Esophagus muscularis mucosa (tissue), 4 donors: ENCODE measurements around the gene TTC3. TPM values are rescaled to one million over a fixed set of nuclear protein-coding genes. Genes with fewer than 3 reads are reported as not detected.

Source experiments
- DNase-seq: peaks from one replicate; pipeline ENCODE4 v3.0.0-alpha.2; 2017; ENCODE audit errors: extremely low spot score
- H3K27ac ChIP-seq, 4 donors: fragments of 200-600 bp; sonication (generic); replicated peaks in 1 of 4; 1 replicate in 3 of 4; 2 replicates in 1 of 4; pipeline ENCODE4 v1.5.1; 2016 to 2019; ENCODE audit warnings: mild to moderate bottlenecking in 1 of 4
- H3K27me3 ChIP-seq, 4 donors: fragments of 200-600 bp; sonication (generic); one replicate each; pipeline versions ENCODE4 v1.5.1 to v1.6.0; 2016 to 2019
- H3K36me3 ChIP-seq, 4 donors: fragments of 200-600 bp; sonication (generic); one replicate each; pipeline ENCODE4 v1.5.1; 2016 to 2019
- H3K4me1 ChIP-seq, 4 donors: fragments of 200-600 bp; sonication (generic); one replicate each; pipeline ENCODE4 v1.5.1; 2016 to 2019
- H3K4me3 ChIP-seq, 4 donors: fragments of 200-600 bp; sonication (generic); 1 replicate in 2 of 4; 2 replicates in 2 of 4; pipeline ENCODE4 v1.5.1; 2016 to 2019; ENCODE audit warnings: mild to moderate bottlenecking in 4 of 4, moderate library complexity in 1 of 4
- H3K9me3 ChIP-seq, 4 donors: fragments of 200-600 bp; sonication (generic); 1 replicate in 3 of 4; 2 replicates in 1 of 4; pipeline ENCODE4 v1.5.1; 2016 to 2019
- CTCF ChIP-seq, 3 experiments: fragments of 200-600 bp in 2 of 3; fragments of 450-650 bp in 1 of 3; sonication (generic) in 2 of 3; IDR thresholded peaks; one replicate each; pipeline ENCODE4 v1.5.1; 2017 to 2019; ENCODE audit warnings: antibody characterized with exemption in 3 of 3, mild to moderate bottlenecking in 2 of 3, moderate library complexity in 1 of 3
- EP300 ChIP-seq: sonication (generic); formaldehyde crosslinking; IDR thresholded peaks from one replicate; pipeline ENCODE4 v1.6.1; 2017; ENCODE audit warnings: antibody characterized with exemption
- POLR2A ChIP-seq: fragments of 450-650 bp; IDR thresholded peaks from one replicate; pipeline ENCODE4 v1.6.1; 2017; ENCODE audit warnings: antibody characterized with exemption, moderate library complexity, mild to moderate bottlenecking, low read depth
- POLR2AphosphoS5 ChIP-seq, 2 donors: sonication (generic); formaldehyde crosslinking; IDR thresholded peaks; one replicate each; pipeline ENCODE4 v1.6.1; 2017; ENCODE audit warnings: antibody characterized with exemption in 2 of 2
- WGBS: methylation state at CpG from one replicate; pipeline ENCODE4 v1.1.5; 2018; 5-methylcytosine and 5-hydroxymethylcytosine counted together
- intact Hi-C: fragments of 100-400 bp; cut with DNase I; formaldehyde crosslinking; loops from one replicate; pipeline ENCODE4 v1.15.1; 2023
- total RNA-seq, 4 donors: library from RNA; depleted of rRNA; stranded (reverse); fragments of >200 nt; gene quantifications; one replicate each; pipeline versions ENCODE4 v1.1.0 to v1.2.1, GENCODE V29; 2016

The TTC3 gene
- total RNA-seq, 4 donors from 2014 or later, result 86.0 to 162 (median 104) TPM

- Histone ChIP-seq H3K4me3 (no peak overlapping the region), H3K4me1 (no peaks in the 10 kb centered on the region), H3K36me3 (peaks cover 44 to 96% (median 79%) of the 10 kb centered on the region in 4 donors), H3K9me3 (no peaks in the 10 kb centered on the region), H3K27me3 (no peaks in the 10 kb centered on the region), H3K27ac (no peak overlapping the region)
- TF ChIP-seq POLR2A (no peak), POLR2AphosphoS5 (IDR thresholded peaks at IDR 0.05) (no peak), EP300 (no peak), CTCF (IDR thresholded peaks at IDR 0.05) (no peak)
- DNase-seq, result peak; percentile 64
- WGBS, result 89% methylated on average over 19 of the region's 19 CpGs
- intact Hi-C loops, result no loop called here
Measured at GRCh38 chr21:37232274-37233018, 159.4 kb downstream of the TTC3 start.

- Histone ChIP-seq H3K27ac (no peak overlapping the region), H3K4me1 (no peaks in the 10 kb centered on the region), H3K4me3 (no peak overlapping the region), H3K27me3 (no peaks in the 10 kb centered on the region), H3K9me3 (no peaks in the 10 kb centered on the region), H3K36me3 (peaks cover 37 to 96% (median 77%) of the 10 kb centered on the region in 4 donors)
- TF ChIP-seq POLR2A (no peak), POLR2AphosphoS5 (IDR thresholded peaks at IDR 0.05) (no peak), CTCF (IDR thresholded peaks at IDR 0.05) (no peak), EP300 (no peak)
- DNase-seq, result peak; percentile 42
- 90% methylated on average over 9 of the region's 9 CpGs for WGBS
- intact Hi-C loops, result no loop called here
Measured at GRCh38 chr21:37233551-37234146, 160.6 kb downstream of the TTC3 start.

- H3K36me3 ChIP-seq, result peaks cover 24 to 87% (median 60%) of the 10 kb centered on the region in 4 donors
- H3K4me3 ChIP-seq, result no peak overlapping the region
- intact Hi-C loops, result no loop called here
Measured at GRCh38 chr21:37237346-37237745, 164.3 kb downstream of the TTC3 start.

GRCh38 chr21:37237764-37238163 lies 164.7 kb downstream of the TTC3 start:
- TF ChIP-seq EP300, result no peak
- no peak for TF ChIP-seq POLR2A
- no peak for TF ChIP-seq CTCF (IDR thresholded peaks at IDR 0.05)
- no peak for TF ChIP-seq POLR2AphosphoS5 (IDR thresholded peaks at IDR 0.05)
- Histone ChIP-seq H3K27ac (no peak overlapping the region), H3K9me3 (no peaks in the 10 kb centered on the region), H3K4me3 (no peak overlapping the region), H3K36me3 (peaks cover 22 to 82% (median 56%) of the 10 kb centered on the region in 4 donors), H3K27me3 (no peaks in the 10 kb centered on the region), H3K4me1 (no peaks in the 10 kb centered on the region)
- 67% methylated on average over 4 of the region's 4 CpGs for WGBS
- no peak for DNase-seq
- intact Hi-C loops, result no loop called here

More at GRCh38 chr21:37237346-37237745, 164.3 kb downstream of the TTC3 start:
- 97% methylated on average over 2 of the region's 2 CpGs for WGBS
- no peak for TF ChIP-seq CTCF (IDR thresholded peaks at IDR 0.05)
- no peak for TF ChIP-seq POLR2AphosphoS5 (IDR thresholded peaks at IDR 0.05)
- TF ChIP-seq EP300, result no peak
- TF ChIP-seq POLR2A, result no peak
- Histone ChIP-seq H3K9me3 (no peaks in the 10 kb centered on the region), H3K27ac (no peak overlapping the region), H3K4me1 (no peaks in the 10 kb centered on the region), H3K27me3 (no peaks in the 10 kb centered on the region)
- no peak for DNase-seq
